HG03439 (cell line): ENCODE measurements around the gene CHRM4.
"Not testable (repeated sequence)": the region's sequence is repeated elsewhere in the genome, so short reads cannot be mapped to it uniquely, and the experiment has no call there.

Experiments used
- ATAC-seq: cut with Tn5 transposase; IDR thresholded peaks from one replicate; pipeline ENCODE4 v1.9.1; 2021; ENCODE audit warnings: mild to moderate bottlenecking, moderate library complexity; ENCODE audit not compliant: unreplicated experiment

CHRM4 gene

GRCh38 chr11:46382646-46383403, 8.8 kb downstream of the CHRM4 start:
- ATAC-seq = no peak

- ATAC-seq = no peak
Observed at GRCh38 chr11:46381819-46382645, 9.5 kb downstream of the CHRM4 start.

GRCh38 chr11:46381048-46381818, 10.3 kb downstream of the CHRM4 start, which contains the start of gene MDK:
MDK (plus strand) TSS chr11:46381669; CDS start chr11:46382058, 389 bp downstream.
- ATAC-seq = no peak

DNA sequence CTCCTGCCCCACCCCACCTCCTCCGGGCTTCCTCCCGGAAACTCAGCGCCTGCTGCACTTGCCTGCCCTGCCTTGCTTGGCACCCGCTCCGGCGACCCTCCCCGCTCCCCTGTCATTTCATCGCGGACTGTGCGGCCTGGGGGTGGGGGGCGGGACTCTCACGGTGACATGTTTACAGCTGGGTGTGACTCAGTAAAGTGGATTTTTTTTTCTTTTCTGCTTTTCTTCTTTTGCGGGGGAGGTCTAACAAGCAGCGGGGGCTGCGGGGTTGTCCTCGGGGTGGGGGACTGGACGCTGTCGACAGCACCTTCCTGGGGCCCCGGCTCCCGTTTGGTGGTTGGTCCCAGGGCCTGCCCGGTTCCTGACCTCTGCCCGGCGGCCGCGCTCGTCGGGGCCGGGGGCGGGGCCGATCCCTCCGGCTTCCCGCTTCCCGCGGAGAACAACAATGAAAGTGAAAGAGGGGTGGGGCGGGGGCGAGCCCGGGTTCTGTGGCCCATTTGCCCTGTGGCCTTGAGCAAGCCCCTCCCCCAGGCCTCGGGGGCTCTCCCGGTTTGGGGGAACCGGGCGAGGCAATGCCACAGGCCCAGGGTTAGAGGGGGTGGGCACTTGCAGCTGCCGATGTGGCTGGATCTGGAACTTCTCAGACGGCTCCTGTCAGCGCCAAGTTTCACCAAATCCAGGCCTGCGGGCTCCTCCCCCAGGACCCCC, 11.1 kb downstream of the CHRM4 start:
- ATAC-seq = no peak

DNA sequence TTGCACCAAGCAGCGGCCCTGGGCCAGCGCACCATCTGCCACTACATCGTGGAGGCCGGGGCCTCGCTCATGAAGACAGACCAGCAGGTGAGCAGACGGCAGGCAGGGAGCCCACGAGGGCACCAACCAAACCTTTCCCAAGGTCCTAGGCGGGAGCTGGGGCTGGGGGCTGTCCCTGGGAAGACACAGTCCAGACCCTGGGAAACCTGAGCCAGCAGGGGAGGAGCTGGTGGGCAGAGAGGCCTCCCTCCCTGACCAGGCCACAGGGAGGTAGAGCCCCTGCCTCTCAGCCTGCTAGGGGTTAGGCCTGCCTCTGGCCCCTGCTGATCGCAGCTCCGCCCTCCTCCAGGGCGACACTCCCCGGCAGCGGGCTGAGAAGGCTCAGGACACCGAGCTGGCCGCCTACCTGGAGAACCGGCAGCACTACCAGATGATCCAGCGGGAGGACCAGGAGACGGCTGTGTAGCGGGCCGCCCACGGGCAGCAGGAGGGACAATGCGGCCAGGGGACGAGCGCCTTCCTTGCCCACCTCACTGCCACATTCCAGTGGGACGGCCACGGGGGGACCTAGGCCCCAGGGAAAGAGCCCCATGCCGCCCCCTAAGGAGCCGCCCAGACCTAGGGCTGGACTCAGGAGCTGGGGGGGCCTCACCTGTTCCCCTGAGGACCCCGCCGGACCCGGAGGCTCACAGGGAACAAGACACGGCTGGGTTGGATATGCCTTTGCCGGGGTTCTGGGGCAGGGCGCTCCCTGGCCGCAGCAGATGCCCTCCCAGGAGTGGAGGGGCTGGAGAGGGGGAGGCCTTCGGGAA, 11.9 kb downstream of the CHRM4 start:
- not testable (repeated sequence) for ATAC-seq

DNA sequence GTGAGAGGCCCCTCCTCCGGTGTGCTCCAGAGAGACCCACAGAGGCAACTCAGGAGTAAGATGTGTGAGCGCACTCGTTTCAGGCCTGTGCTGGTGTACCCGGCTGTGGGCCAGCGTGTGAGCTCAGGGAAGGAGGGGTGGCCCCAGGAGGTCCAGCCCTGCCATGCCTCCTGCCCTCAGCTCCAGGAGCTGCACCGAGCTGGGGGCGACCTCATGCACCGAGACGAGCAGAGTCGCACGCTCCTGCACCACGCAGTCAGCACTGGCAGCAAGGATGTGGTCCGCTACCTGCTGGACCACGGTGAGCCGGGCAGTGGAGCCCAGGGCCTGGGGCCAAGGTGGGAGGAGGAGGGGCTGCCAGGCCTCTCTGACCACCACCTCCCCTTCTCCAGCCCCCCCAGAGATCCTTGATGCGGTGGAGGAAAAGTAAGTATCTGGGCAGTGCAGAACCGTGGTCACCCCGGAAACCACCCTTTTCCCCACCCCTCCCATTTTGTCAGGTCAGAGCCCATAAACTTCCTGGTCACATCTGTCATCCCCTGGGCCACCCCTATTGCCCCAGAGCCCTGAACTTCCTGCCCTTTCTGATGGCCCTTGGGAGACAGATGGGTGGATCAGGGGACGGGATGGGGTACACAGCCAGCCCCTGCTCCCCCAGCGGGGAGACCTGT, 12.6 kb downstream of the CHRM4 start:
- ATAC-seq = no peak

DNA sequence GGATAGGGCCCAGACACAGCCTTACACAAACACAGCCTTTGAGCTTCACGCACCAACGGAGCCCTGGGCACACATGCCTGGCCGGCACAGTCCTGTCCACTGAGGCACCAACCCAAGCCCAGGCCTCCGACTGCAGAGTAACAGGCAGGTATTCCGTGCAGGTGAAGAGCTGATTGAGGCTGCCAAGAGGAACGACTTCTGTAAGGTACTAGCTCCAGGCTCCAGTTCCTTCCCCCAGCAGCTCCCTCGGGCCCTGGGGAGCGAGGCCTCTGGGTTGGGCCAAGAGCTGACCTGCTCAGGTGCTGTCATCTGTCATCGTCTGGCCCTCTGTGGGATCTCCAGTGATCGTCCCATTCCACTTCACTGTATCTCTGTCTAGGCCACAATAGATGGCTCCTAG, 13.3 kb downstream of the CHRM4 start:
- ATAC-seq = no peak

DNA sequence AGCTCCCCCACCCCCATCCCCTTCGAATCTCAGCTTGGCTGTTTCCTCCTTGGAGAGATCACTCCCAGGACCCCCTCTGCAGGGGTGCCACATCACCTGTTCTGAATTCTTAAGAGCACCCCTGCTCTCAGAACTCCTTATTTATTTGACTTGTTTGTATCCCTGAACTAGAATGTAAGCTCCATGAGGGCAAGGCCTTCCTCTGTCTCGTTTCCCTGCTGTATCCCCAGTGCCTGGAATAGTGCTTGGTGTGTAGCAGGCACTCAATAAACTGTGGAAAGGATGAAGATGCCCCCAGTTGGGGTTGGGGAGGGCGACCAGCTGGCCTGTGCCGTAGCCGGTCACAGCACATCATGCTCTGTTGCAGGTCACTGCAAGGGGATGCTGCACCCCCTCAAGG, 13.7 kb downstream of the CHRM4 start:
- ATAC-seq = no peak

- ATAC-seq = no peak
Observed at GRCh38 chr11:46377290-46377689, 14.3 kb downstream of the CHRM4 start.

GRCh38 chr11:46376258-46377050, 15.1 kb downstream of the CHRM4 start:
- no peak for ATAC-seq

GRCh38 chr11:46375392-46376101, 16.0 kb downstream of the CHRM4 start:
- no peak for ATAC-seq

DNA sequence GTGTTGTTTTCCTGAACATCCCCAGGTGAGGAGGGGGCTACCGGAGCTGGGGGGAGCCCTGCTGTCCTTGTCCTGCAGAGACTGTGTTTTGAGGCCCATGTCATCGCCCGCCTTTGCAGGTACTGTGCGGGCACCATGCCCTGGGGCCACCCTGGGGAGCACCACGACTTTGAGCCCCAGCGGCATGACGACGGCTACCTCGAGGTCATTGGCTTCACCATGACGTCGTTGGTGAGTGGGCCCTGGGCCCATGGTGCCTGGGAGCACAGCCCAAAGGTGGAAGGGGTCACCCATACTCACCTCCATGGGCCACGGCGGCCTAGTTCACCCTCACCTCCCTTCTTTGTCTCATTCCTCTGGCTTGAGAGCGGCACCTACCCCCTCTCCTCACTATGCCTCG, 16.8 kb downstream of the CHRM4 start:
- no peak for ATAC-seq

GRCh38 chr11:46373787-46374740, 17.5 kb downstream of the CHRM4 start:
- no peak for ATAC-seq

GRCh38 chr11:46372501-46372900, 19.1 kb downstream of the CHRM4 start:
- ATAC-seq = not testable (repeated sequence)

DNA sequence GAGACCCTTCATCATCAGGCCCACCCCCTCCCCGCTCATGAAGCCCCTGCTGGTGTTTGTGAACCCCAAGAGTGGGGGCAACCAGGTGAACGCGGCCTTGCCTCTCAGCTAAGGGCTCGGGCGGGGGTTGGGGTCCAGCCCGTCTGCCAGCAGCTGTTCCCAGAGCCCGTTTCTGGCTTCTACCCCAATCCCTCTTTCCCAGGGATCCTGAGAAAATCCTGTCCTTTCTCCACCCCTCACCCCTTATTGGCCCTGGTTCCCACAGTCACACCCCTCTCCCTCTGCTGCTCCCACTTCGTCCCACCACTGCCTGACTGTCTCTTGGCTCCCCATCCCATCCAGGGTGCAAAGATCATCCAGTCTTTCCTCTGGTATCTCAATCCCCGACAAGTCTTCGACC, 19.5 kb downstream of the CHRM4 start:
- ATAC-seq = no peak

DNA sequence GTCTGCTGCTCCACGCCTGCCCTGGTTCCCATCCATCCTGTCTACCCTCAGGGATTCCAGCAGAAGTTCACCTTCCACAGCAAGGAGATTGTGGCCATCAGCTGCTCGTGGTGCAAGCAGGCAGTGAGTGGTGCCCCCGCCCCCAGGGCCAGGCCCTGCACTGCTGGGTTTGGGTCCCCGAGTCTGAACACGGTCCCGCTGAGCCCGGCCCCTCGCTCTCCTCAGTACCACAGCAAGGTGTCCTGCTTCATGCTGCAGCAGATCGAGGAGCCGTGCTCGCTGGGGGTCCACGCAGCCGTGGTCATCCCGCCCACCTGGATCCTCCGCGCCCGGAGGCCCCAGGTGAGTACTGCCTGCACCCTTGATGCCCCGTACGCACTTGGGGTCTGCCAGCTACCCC, 20.3 kb downstream of the CHRM4 start:
- ATAC-seq = not testable (repeated sequence)

GRCh38 chr11:46370253-46370652, 21.3 kb downstream of the CHRM4 start:
- no peak for ATAC-seq
